NCI-H2029 (cell line): Measurements from ENCODE around the gene RALA.

ENCODE experiments used
- DNase-seq: peaks from one replicate; lab custom pipeline; 2025; lab: John Stamatoyannopoulos, UW

The RALA gene

GRCh38 chr7:39614299-39614698 lies 9.1 kb upstream of the RALA start:
- DNase-seq = no peak

- no peak for DNase-seq
Observed at GRCh38 chr7:39615350-39615975, 7.9 kb upstream of the RALA start.

GRCh38 chr7:39616138-39616537 lies 7.2 kb upstream of the RALA start:
- DNase-seq = no peak

GRCh38 chr7:39617005-39617404 lies 6.4 kb upstream of the RALA start:
- DNase-seq = no peak

- DNase-seq = no peak
Observed at GRCh38 chr7:39618868-39619267, 4.5 kb upstream of the RALA start.

- DNase-seq = no peak
Observed at GRCh38 chr7:39620486-39620885, 2.9 kb upstream of the RALA start.

GRCh38 chr7:39621261-39621660 lies 2.1 kb upstream of the RALA start:
- no peak for DNase-seq

GRCh38 chr7:39621784-39622411 lies 1.5 kb upstream of the RALA start:
- no peak for DNase-seq

- DNase-seq = no peak
Observed at GRCh38 chr7:39622609-39623008, 763 bp upstream of the RALA start.

- no peak for DNase-seq
Observed at GRCh38 chr7:39623732-39624441, 515 bp downstream of the RALA start.

GRCh38 chr7:39624442-39624807 lies 1.1 kb downstream of the RALA start:
- no peak for DNase-seq

- DNase-seq = no peak
Observed at GRCh38 chr7:39624935-39625694, 1.7 kb downstream of the RALA start.

GRCh38 chr7:39631736-39632308 lies 8.4 kb downstream of the RALA start:
- no peak for DNase-seq

GRCh38 chr7:39633563-39634477 lies 10.4 kb downstream of the RALA start:
- no peak for DNase-seq

- no peak for DNase-seq
Observed at GRCh38 chr7:39634478-39634805, 11.1 kb downstream of the RALA start.

GRCh38 chr7:39637400-39637799 lies 14.0 kb downstream of the RALA start:
- DNase-seq = no peak

GRCh38 chr7:39637963-39638485 lies 14.7 kb downstream of the RALA start:
- no peak for DNase-seq

GRCh38 chr7:39642896-39643295 lies 19.5 kb downstream of the RALA start:
- DNase-seq = no peak

GRCh38 chr7:39644170-39644569 lies 20.8 kb downstream of the RALA start:
- DNase-seq = no peak

GRCh38 chr7:39645482-39646407 lies 22.4 kb downstream of the RALA start:
- no peak for DNase-seq
